Glutamatergic neuron (in vitro differentiated cells): ENCODE data around the gene SLC6A1. TPM values are rescaled to one million over a fixed set of nuclear protein-coding genes. Genes with fewer than 3 reads are reported as not detected.

Experiments
- DNase-seq: peaks from one replicate; pipeline ENCODE4 v3.0.0; 2022
- H3K27ac Mint-ChIP-seq: one replicate; pipeline ENCODE4 v1.8.0; 2020; ENCODE audit warnings: mild to moderate bottlenecking, mixed read lengths, inconsistent platforms; ENCODE audit not compliant: unreplicated experiment
- H3K27me3 Mint-ChIP-seq: one replicate; pipeline ENCODE4 v1.8.0; 2020; ENCODE audit warnings: mild to moderate bottlenecking, moderate library complexity, mixed read lengths, inconsistent platforms; ENCODE audit not compliant: unreplicated experiment
- H3K36me3 Mint-ChIP-seq: one replicate; pipeline ENCODE4 v1.8.0; 2020; ENCODE audit warnings: mild to moderate bottlenecking, mixed read lengths, inconsistent platforms; ENCODE audit not compliant: unreplicated experiment
- H3K4me1 Mint-ChIP-seq: one replicate; pipeline ENCODE4 v1.8.0; 2020; ENCODE audit warnings: mild to moderate bottlenecking, low read depth, mixed read lengths, inconsistent platforms; ENCODE audit not compliant: unreplicated experiment
- H3K4me3 Mint-ChIP-seq: one replicate; pipeline ENCODE4 v1.8.0; 2020; ENCODE audit warnings: mild to moderate bottlenecking, mixed read lengths, inconsistent platforms; ENCODE audit not compliant: unreplicated experiment
- H3K9me3 Mint-ChIP-seq: one replicate; pipeline ENCODE4 v1.8.0; 2020; ENCODE audit warnings: mild to moderate bottlenecking, moderate library complexity, mixed read lengths, inconsistent platforms; ENCODE audit not compliant: unreplicated experiment
- total RNA-seq: library from RNA; stranded (reverse); fragmentation: NEBNext Ultra II Directional; extraction: Animal tissue kit (Norgen Biotek cat#: 25700); gene quantifications from one replicate; pipeline ENCODE4 v1.2.1, GENCODE V29; 2021; ENCODE audit not compliant: unreplicated experiment
- TF ChIP-seq, protein P1 (sequence below): fragments of 200-600 bp; sonication (generic); IDR thresholded peaks from one replicate; pipeline ENCODE4 v1.5.0; 2021; ENCODE audit not compliant: partially characterized antibody, unreplicated experiment

The SLC6A1 gene
- total RNA-seq, 1 donor from 2014 or later: 0.15 TPM

DNA sequence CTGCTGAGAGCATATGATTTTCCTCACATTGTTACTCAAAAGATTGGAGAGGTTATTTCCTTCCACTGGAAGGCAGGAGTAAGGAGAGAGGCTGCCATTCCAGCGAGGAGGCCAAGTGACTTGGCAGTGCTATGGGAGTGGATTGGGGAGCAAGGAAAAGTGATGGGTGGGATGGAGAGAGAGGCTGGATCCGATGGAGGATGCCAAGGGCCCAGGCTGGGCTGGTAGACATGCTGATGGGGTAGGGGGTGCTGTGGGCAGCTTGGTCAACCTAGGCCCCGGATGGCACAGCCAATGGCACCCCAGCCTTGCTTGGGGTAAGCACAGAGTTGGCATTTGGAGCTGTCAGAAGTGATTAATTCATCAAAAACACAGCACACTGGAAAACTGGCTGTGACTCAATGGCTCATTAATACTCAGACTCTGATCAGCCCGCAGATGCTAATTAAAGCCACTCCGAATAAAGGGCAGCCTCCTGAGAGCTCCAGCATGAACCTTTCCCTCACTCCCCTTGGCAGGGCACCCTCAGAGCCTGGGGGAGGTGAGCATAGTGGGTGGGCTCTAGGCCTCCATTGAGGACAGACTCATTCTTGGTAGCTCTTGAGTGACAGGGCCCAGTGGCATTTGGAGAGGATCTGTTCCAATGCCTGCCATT, 22.1 kb upstream of the SLC6A1 start:
- DNase-seq: no peak
- Mint-ChIP-seq H3K36me3 (peaks cover 4% of the 10 kb centered on the region), H3K9me3 (peaks cover 16% of the 10 kb centered on the region), H3K27ac (no peak overlapping the region), H3K4me1 (peaks cover 25% of the 10 kb centered on the region), H3K27me3 (peaks cover 22% of the 10 kb centered on the region), H3K4me3 (no peak overlapping the region)
- TF ChIP-seq, protein P1, sequence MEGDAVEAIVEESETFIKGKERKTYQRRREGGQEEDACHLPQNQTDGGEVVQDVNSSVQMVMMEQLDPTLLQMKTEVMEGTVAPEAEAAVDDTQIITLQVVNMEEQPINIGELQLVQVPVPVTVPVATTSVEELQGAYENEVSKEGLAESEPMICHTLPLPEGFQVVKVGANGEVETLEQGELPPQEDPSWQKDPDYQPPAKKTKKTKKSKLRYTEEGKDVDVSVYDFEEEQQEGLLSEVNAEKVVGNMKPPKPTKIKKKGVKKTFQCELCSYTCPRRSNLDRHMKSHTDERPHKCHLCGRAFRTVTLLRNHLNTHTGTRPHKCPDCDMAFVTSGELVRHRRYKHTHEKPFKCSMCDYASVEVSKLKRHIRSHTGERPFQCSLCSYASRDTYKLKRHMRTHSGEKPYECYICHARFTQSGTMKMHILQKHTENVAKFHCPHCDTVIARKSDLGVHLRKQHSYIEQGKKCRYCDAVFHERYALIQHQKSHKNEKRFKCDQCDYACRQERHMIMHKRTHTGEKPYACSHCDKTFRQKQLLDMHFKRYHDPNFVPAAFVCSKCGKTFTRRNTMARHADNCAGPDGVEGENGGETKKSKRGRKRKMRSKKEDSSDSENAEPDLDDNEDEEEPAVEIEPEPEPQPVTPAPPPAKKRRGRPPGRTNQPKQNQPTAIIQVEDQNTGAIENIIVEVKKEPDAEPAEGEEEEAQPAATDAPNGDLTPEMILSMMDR: no peak

DNA sequence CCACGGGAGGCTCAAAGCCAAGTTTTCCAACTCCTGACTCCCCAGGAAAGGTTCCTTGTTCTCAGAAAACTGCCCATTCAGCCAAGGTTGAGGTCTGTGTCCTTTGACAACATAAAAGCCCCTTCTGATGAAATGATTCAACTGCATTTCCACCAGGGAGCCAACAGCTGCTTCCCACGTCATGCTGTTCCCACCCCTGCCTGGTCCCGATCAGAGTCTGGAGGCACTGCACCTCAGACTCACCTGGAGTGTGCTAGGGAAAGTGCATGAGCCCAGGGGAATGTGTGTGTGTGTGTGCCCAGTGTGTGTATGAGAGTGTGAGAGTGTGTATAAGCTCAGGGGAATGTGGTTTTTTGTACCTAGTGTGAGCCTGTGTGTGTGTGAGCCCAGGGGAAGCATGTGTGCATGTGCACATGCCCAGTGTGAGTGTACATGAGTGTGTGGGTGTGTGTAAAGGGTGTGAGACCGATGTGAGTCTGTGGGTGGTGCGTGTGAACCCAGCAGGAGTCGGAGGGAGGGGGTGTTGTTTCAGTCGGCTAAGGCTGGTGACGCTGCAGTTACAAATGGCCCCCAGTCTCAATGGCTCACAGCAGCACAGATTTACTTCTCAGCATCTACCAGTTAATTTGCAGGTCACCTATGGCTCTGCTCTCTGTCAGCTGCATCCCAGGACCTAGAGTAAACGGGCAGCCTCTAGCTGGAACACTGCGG, 20.3 kb upstream of the SLC6A1 start:
- Mint-ChIP-seq H3K4me1 (peaks cover 25% of the 10 kb centered on the region), H3K9me3 (peaks cover 15% of the 10 kb centered on the region), H3K4me3 (no peak overlapping the region), H3K27ac (no peak overlapping the region), H3K27me3 (peaks cover 22% of the 10 kb centered on the region), H3K36me3 (peaks cover 4% of the 10 kb centered on the region)
- no peak for DNase-seq
- TF ChIP-seq, protein P1: no peak

DNA sequence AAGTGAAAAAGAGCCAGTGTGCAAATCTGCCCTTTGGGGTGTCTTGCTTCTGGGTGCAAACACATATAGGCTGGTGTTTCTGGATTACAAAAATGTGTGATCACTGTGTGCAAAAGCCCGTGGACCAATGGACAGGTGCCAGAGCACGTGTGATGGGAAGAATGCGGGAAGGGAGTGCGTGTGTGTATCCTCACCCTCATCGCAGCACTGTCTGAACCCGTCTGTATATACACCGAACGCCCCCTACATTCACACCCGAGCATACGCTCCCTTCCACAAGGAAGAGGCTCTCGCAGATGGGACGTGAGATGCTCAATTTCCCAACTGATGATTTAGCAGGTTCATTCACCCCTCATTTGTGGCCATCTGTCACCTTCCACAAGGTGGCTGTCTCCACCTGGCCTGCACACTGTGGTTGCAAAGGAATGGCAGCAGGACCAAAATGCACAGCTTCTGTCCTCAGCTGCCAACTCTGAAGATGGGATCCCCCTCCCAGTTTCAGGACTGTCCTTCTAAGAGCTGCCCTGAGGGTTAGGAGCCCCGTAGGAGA, 19.4 kb upstream of the SLC6A1 start:
- Mint-ChIP-seq H3K27ac (no peak overlapping the region), H3K27me3 (peaks cover 19% of the 10 kb centered on the region), H3K4me3 (no peak overlapping the region), H3K4me1 (peaks cover 23% of the 10 kb centered on the region), H3K36me3 (peaks cover 4% of the 10 kb centered on the region), H3K9me3 (peaks cover 14% of the 10 kb centered on the region)
- DNase-seq: no peak
- TF ChIP-seq, protein P1: no peak

DNA sequence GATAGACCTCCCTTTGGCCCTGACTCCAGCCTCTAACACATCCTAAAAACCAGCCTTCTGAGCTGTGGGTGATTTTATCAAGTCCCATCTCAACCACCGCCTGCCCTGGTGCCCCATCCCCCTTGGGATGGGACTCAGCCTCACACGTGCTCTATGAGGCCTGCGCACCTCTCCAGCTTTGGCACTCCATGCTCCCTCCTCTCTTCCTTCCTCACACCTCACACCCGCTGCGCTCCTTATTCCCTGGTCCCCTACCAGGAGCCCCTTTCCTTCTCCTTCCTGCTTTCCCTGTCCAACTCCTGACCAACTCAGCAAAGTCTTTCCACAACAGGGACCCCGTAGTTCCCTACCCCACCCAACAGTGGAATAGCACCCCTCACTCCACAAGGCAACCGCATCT, 18.4 kb upstream of the SLC6A1 start:
- Mint-ChIP-seq H3K27ac (no peak overlapping the region), H3K4me1 (peaks cover 16% of the 10 kb centered on the region), H3K9me3 (peaks cover 7% of the 10 kb centered on the region), H3K4me3 (no peak overlapping the region), H3K36me3 (peaks cover 4% of the 10 kb centered on the region), H3K27me3 (peaks cover 15% of the 10 kb centered on the region)
- TF ChIP-seq, protein P1: no peak
- no peak for DNase-seq
